ENCODE data around the gene IRAK2.

Gene IRAK2

GRCh38 chr3:10198226-10198625 is 33.5 kb downstream of the IRAK2 start:
- TF ChIP-seq TAF1 (IDR thresholded peaks at IDR 0.05; ENCODE audit: low read depth, low read length) (no peak), POU2F2 (IDR thresholded peaks at IDR 0.05; ENCODE audit: low read depth, low read length) (no peak), SPI1 (IDR thresholded peaks at IDR 0.05; ENCODE audit: low read depth, low read length) (no peak), POLR2AphosphoS5 (IDR thresholded peaks at IDR 0.05; ENCODE audit: low read depth, low read length) (no peak)
- FAIRE-seq (peak; percentile 23), DNase-seq (ENCODE audit: insufficient read length, low spot score) (no peak)

GRCh38 chr3:10198761-10199649 is 34.3 kb downstream of the IRAK2 start:
- FAIRE-seq: peak; percentile 78

GRCh38 chr3:10204921-10205320 is 40.2 kb downstream of the IRAK2 start:
- TF ChIP-seq TAF1 (IDR thresholded peaks at IDR 0.05; ENCODE audit: low read depth, low read length) (no peak), PAX5 (IDR thresholded peaks at IDR 0.05; ENCODE audit: insufficient read depth, low read length, severe bottlenecking) (no peak), POLR2A (IDR thresholded peaks at IDR 0.05; ENCODE audit: low read depth, low read length) (no peak), POLR2AphosphoS5 (IDR thresholded peaks at IDR 0.05; ENCODE audit: low read depth, low read length) (no peak), SPI1 (IDR thresholded peaks at IDR 0.05; ENCODE audit: low read depth, low read length) (no peak), POU2F2 (IDR thresholded peaks at IDR 0.05; ENCODE audit: low read depth, low read length) (no peak)
- no peak for FAIRE-seq
- no peak for DNase-seq (ENCODE audit: insufficient read length, low spot score)

More at GRCh38 chr3:10198761-10199649, 34.3 kb downstream of the IRAK2 start:
- peak; percentile 52 for DNase-seq (ENCODE audit: insufficient read length, low spot score)
- TF ChIP-seq POLR2A (IDR thresholded peaks at IDR 0.05; ENCODE audit: low read depth, low read length) (no peak; the same call in 1 of the 2 replicates), POU2F2 (IDR thresholded peaks at IDR 0.05; ENCODE audit: low read depth, low read length) (peak; percentile 66; the same call in 1 of the 2 replicates), SPI1 (IDR thresholded peaks at IDR 0.05; ENCODE audit: low read depth, low read length) (peak; percentile 71), POLR2AphosphoS5 (IDR thresholded peaks at IDR 0.05; ENCODE audit: low read depth, low read length) (no peak), PAX5 (IDR thresholded peaks at IDR 0.05; ENCODE audit: insufficient read depth, low read length, severe bottlenecking) (no peak), TAF1 (IDR thresholded peaks at IDR 0.05; ENCODE audit: low read depth, low read length) (0 out of 2 replicates have a peak, but pooled peaks have one; percentile 40)

GRCh38 chr3:10205451-10206165 is 40.9 kb downstream of the IRAK2 start:
- TF ChIP-seq TAF1 (IDR thresholded peaks at IDR 0.05; ENCODE audit: low read depth, low read length) (no peak), SPI1 (IDR thresholded peaks at IDR 0.05; ENCODE audit: low read depth, low read length) (no peak), POU2F2 (IDR thresholded peaks at IDR 0.05; ENCODE audit: low read depth, low read length) (no peak), PAX5 (IDR thresholded peaks at IDR 0.05; ENCODE audit: insufficient read depth, low read length, severe bottlenecking) (no peak)
- DNase-seq (ENCODE audit: insufficient read length, low spot score): no peak
- FAIRE-seq: no peak

GRCh38 chr3:10206166-10206511 is 41.4 kb downstream of the IRAK2 start:
- FAIRE-seq (no peak), DNase-seq (ENCODE audit: insufficient read length, low spot score) (no peak)
- no peak for TF ChIP-seq SPI1 (IDR thresholded peaks at IDR 0.05; ENCODE audit: low read depth, low read length)
- TF ChIP-seq POU2F2 (IDR thresholded peaks at IDR 0.05; ENCODE audit: low read depth, low read length): no peak
- TF ChIP-seq PAX5 (IDR thresholded peaks at IDR 0.05; ENCODE audit: insufficient read depth, low read length, severe bottlenecking): no peak
- TF ChIP-seq POLR2A (IDR thresholded peaks at IDR 0.05; ENCODE audit: low read depth, low read length): no peak
- no peak for TF ChIP-seq POLR2AphosphoS5 (IDR thresholded peaks at IDR 0.05; ENCODE audit: low read depth, low read length)
- TF ChIP-seq TAF1 (IDR thresholded peaks at IDR 0.05; ENCODE audit: low read depth, low read length): no peak

GRCh38 chr3:10213156-10213792 is 48.6 kb downstream of the IRAK2 start:
- DNase-seq (ENCODE audit: insufficient read length, low spot score) (no peak), FAIRE-seq (no peak)
- TF ChIP-seq PAX5 (IDR thresholded peaks at IDR 0.05; ENCODE audit: insufficient read depth, low read length, severe bottlenecking) (no peak), SPI1 (IDR thresholded peaks at IDR 0.05; ENCODE audit: low read depth, low read length) (no peak), TAF1 (IDR thresholded peaks at IDR 0.05; ENCODE audit: low read depth, low read length) (no peak), POLR2AphosphoS5 (IDR thresholded peaks at IDR 0.05; ENCODE audit: low read depth, low read length) (no peak), POU2F2 (IDR thresholded peaks at IDR 0.05; ENCODE audit: low read depth, low read length) (no peak), POLR2A (IDR thresholded peaks at IDR 0.05; ENCODE audit: low read depth, low read length) (no peak)

- TF ChIP-seq PAX5 (IDR thresholded peaks at IDR 0.05; ENCODE audit: insufficient read depth, low read length, severe bottlenecking) (no peak), POU2F2 (IDR thresholded peaks at IDR 0.05; ENCODE audit: low read depth, low read length) (no peak), POLR2AphosphoS5 (IDR thresholded peaks at IDR 0.05; ENCODE audit: low read depth, low read length) (no peak), SPI1 (IDR thresholded peaks at IDR 0.05; ENCODE audit: low read depth, low read length) (no peak), POLR2A (IDR thresholded peaks at IDR 0.05; ENCODE audit: low read depth, low read length) (no peak), TAF1 (IDR thresholded peaks at IDR 0.05; ENCODE audit: low read depth, low read length) (no peak)
- FAIRE-seq (no peak), DNase-seq (ENCODE audit: insufficient read length, low spot score) (no peak)
Observed at GRCh38 chr3:10215578-10216368, 51.1 kb downstream of the IRAK2 start.

- FAIRE-seq: no peak
- TF ChIP-seq SPI1 (IDR thresholded peaks at IDR 0.05; ENCODE audit: low read depth, low read length) (no peak), POU2F2 (IDR thresholded peaks at IDR 0.05; ENCODE audit: low read depth, low read length) (no peak), PAX5 (IDR thresholded peaks at IDR 0.05; ENCODE audit: insufficient read depth, low read length, severe bottlenecking) (no peak), POLR2A (IDR thresholded peaks at IDR 0.05; ENCODE audit: low read depth, low read length) (no peak), TAF1 (IDR thresholded peaks at IDR 0.05; ENCODE audit: low read depth, low read length) (no peak), POLR2AphosphoS5 (IDR thresholded peaks at IDR 0.05; ENCODE audit: low read depth, low read length) (no peak)
- no peak for DNase-seq (ENCODE audit: insufficient read length, low spot score)
Observed at GRCh38 chr3:10217359-10217758, 52.6 kb downstream of the IRAK2 start.

Measured in GM12891 (cell line).